Lower leg skin (tissue), 4 donors: ENCODE results near the gene INTS11. TPM values are rescaled to one million over a fixed set of nuclear protein-coding genes. Genes with fewer than 3 reads are reported as not detected.
A peak's percentile ranks its signal among the peaks of the same experiment; 100 is the strongest.

ENCODE experiments used
- DNase-seq, 2 donors: peaks; one replicate each; pipeline ENCODE4 v3.0.0-alpha.2; 2019; ENCODE audit warnings: low spot score in 2 of 2
- H3K4me3 ChIP-seq: fragments of 200-600 bp; sonication (generic); 2 replicates; pipeline ENCODE4 v1.5.1; 2017; ENCODE audit warnings: mild to moderate bottlenecking, low read depth; ENCODE audit not compliant: poor library complexity, severe bottlenecking
- CTCF ChIP-seq, 3 donors: fragments of 450-650 bp; IDR thresholded peaks; one replicate each; pipeline ENCODE4 v1.5.1; 2016; ENCODE audit warnings: antibody characterized with exemption in 3 of 3, mild to moderate bottlenecking in 3 of 3, moderate library complexity in 2 of 3
- POLR2A ChIP-seq, 2 donors: fragments of 450-650 bp; IDR thresholded peaks; one replicate each; pipeline ENCODE4 v1.6.1; 2016 to 2017; ENCODE audit warnings: antibody characterized with exemption in 2 of 2, mild to moderate bottlenecking in 1 of 2, moderate library complexity in 1 of 2
- WGBS, 2 donors: methylation state at CpG; one replicate each; pipeline ENCODE4 v1.1.5; 2018; 5-methylcytosine and 5-hydroxymethylcytosine counted together
- intact Hi-C: fragments of 100-400 bp; cut with DNase I; formaldehyde crosslinking; loops from one replicate; pipeline ENCODE4 v1.15.0; 2023; ENCODE audit warnings: low total_unique reads
- total RNA-seq, 4 donors: library from RNA; depleted of rRNA; stranded (reverse); fragments of >200 nt; gene quantifications; one replicate each; pipeline ENCODE4 v1.1.0, GENCODE V29; 2016

The INTS11 gene
- total RNA-seq, 4 donors from 2014 or later: 101 to 185 (median 105) TPM

GRCh38 chr1:1359308-1359663 lies 34.8 kb upstream of the INTS11 start:
- 36 to 49% methylated on average over 6 of the region's 6 CpGs for WGBS, 2 donors
- DNase-seq: no peak
- no peak for TF ChIP-seq POLR2A (IDR thresholded peaks at IDR 0.05)
- no peak for TF ChIP-seq CTCF (IDR thresholded peaks at IDR 0.05)
- no peak overlapping the region for H3K4me3 ChIP-seq
- intact Hi-C loops: no loop called here

GRCh38 chr1:1358433-1359271 lies 34.2 kb upstream of the INTS11 start, which contains the start of gene MXRA8:
Gene MXRA8, minus strand, starts transcription at chr1:1358555. Its CDS starts 51 bp downstream, at chr1:1358504.
- H3K4me3 ChIP-seq: peak within 1 kb of the TSS; percentile 36
- intact Hi-C loops: no loop called here
- no peak for DNase-seq
- TF ChIP-seq POLR2A (IDR thresholded peaks at IDR 0.05) (no peak), CTCF (IDR thresholded peaks at IDR 0.05) (no peak)
- whole genome bisulfite sequencing, 2 donors: 29 to 31% methylated on average over 23 to 27 of the region's 29 CpGs

GRCh38 chr1:1357871-1358432 lies 33.5 kb upstream of the INTS11 start:
- H3K4me3 ChIP-seq: peak overlapping the region; percentile 36
- WGBS, 2 donors: 26 to 31% methylated on average over 17 of the region's 18 CpGs
- DNase-seq: no peak
- TF ChIP-seq POLR2A (IDR thresholded peaks at IDR 0.05): no peak
- TF ChIP-seq CTCF (IDR thresholded peaks at IDR 0.05): no peak
- intact Hi-C loops: no loop called here

- DNase-seq: no peak
- TF ChIP-seq CTCF (IDR thresholded peaks at IDR 0.05) (no peak), POLR2A (IDR thresholded peaks at IDR 0.05) (no peak)
- peak overlapping the region; percentile 36 for H3K4me3 ChIP-seq
- intact Hi-C loops: no loop called here
- 51 to 53% methylated on average over 13 to 21 of the region's 26 CpGs for WGBS, 2 donors
Observed at GRCh38 chr1:1356796-1357401, 32.4 kb upstream of the INTS11 start.

- intact Hi-C loops: no loop called here
- no peak for DNase-seq
- WGBS, 2 donors: 32 to 44% methylated on average over 8 of the region's 8 CpGs
- no peak overlapping the region for H3K4me3 ChIP-seq
- TF ChIP-seq POLR2A (IDR thresholded peaks at IDR 0.05): no peak
- TF ChIP-seq CTCF (IDR thresholded peaks at IDR 0.05): no peak
Observed at GRCh38 chr1:1356166-1356795, 31.8 kb upstream of the INTS11 start.
